ENCODE data around the gene NCS1.
A peak's percentile ranks its signal among the peaks of the same experiment; 100 is the strongest.

Gene NCS1

GRCh38 chr9:130172161-130172857, at the start of gene NCS1:
NCS1 (plus strand) TSS chr9:130172404; CDS start chr9:130172664, 260 bp downstream.
- DNase-seq = peak in 1 of 4 experiments; percentile 28

DNA sequence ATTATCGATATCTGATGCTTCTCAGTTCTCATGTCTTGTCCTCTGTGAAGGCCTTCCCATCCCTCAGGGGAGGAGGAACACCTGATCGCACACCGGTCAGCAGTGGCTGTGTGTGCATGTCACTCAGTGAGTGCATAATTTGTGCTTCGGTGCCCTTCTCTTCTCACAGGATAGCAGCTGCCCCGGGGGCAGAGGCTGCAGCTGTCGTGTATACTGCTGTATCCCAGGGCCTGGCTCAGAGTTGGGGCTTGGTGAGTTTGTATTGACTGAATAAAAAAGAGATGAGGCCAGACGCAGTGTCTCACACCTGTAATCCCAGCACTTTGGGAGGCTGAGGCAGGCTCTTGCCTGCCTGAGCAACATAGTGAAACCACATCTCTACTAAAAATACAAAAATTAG, 49.7 kb upstream of the NCS1 start:
- DNase-seq = no peak

- no peak for DNase-seq
Measured at GRCh38 chr9:130124085-130124860, 47.9 kb upstream of the NCS1 start.

DNA sequence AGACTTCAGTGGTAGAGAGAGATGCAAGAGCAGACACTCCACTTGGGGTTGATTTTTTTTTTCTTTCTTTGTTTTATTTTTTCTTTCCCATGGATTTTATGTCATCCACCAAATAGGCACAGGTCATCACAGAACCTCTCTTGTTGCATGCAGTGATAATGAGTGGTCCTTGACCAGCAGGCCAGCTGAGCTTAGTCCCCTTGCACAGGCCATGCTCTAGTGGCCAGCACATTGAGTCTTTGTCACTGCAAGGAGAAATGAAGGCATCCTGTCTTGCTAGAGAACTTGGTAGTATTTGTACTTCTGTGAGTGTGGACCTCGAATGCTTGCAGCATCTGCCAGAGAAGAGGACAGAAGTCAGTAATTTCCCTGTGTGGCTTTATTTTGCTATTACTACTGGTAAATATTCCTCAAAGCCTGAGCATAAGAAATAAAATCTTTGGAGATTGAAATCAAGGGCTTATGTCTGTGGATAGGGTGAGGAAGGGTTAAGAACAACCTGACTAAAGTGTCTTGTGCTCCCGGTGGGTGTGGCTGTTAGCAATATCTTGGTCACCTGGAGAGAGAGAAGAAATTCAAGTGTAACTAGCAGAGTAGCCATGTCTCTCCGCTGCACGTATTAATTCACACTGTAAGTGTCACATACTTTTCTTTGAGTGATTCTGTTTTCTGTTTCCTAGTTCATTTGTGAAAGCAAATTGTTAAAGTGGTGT, 45.3 kb upstream of the NCS1 start:
- no peak for DNase-seq

GRCh38 chr9:130128251-130128650, 44.0 kb upstream of the NCS1 start:
- peak; percentile 19 to 56 (median 42) for DNase-seq

DNA sequence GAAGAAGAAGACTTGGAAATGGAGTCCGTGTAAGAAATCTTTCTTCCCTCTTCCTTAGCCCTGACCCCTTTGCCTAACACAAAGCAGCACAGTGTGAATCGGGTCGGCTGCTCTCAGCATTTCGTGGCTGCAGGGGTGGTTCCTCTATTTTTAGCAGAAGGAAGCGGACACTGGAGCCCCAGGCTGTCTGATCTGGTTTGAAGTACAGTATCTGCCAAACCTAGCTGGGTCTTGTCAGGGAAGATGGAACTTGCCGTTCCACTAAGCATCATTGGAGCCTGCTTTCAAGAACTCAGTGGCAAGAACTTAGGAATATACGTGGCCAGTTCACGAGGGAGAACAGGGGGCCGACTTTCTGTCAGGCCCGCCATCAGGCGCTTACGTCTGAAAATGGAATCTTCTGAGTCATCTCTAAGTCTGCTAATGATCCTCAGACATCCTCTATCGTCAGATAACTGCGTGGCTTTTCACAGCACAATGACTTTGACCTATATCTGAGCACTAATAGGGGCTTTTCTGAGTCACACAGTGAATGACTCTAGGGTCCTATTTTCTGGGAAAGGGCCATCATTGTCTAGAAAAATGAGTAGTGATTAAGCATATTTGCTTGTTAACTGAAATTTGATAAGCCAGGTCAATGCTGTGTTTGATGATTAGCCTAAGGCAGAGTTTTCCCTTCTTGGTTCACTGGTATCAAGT, 43.3 kb upstream of the NCS1 start:
- peak in 2 of 4 experiments; percentile 14 to 31 for DNase-seq

- peak in 1 of 4 experiments; percentile 17 for DNase-seq
Measured at GRCh38 chr9:130129432-130130061, 42.7 kb upstream of the NCS1 start.

DNA sequence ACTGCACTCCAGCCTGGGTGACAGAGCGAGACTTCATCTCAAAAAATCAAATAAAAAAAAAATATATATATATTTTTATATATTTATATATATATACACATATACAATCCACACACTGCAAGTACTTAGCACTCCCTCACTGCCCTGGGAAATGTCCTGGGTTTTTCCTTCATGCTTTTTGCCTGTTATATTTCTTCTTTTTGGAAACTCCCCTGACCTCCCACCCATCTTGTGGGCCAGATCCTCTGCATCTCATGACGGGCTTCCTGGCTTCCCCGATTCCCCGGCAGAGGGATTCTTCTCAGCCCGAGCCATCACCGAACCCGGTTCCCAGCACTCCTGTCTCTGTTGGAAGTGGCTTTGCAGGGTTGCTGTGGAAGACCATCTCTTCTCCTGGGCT, 39.5 kb upstream of the NCS1 start:
- no peak for DNase-seq

GRCh38 chr9:130137081-130137640, 35.0 kb upstream of the NCS1 start:
- DNase-seq = no peak

DNA sequence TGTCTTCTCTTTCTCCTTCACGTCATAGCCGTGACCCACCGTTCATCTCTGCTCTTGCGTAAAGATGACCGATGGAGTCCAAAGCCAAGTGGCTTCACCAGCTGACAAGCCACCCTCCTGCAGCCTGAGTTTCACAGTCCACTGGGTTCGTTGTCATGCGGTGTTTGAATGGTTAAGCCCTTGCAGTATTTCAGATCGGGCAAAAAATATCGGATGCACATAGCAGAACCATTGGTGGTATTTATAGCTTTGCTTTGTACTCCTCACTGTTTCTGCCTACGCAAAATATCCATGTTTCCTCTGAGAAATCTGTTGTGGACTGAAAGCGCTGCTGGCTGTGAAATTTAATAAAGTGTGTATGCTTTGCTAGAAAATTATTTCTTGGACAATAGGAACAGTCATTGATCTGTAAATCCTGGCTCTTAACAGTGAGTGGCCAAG, 34.5 kb upstream of the NCS1 start:
- DNase-seq = no peak

DNA sequence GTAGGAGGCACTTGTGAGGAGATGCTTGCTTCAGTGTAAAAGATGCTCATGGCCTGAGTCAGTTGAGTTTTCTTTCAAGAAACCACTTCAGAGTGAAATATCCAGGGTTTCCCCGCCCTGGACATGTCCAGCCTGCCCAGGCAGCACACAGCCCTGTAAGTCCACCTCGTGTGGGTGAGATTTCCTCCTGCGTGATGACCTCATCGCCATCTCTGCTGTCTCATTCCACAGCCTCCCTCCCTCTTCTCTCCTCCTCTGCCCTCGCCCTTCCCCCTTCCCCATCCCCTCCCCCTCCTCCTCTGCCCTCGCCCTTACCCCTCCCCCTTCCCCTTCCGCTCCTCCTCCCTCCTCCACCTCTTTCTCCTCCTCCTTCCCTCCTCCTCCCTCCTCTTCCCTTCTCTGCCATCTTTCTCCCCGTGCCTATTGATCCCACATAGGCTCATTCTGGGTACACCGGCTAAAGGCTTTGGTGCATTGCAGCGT, 34.0 kb upstream of the NCS1 start:
- DNase-seq = no peak

- DNase-seq = no peak
Measured at GRCh38 chr9:130138791-130139190, 33.4 kb upstream of the NCS1 start.

DNA sequence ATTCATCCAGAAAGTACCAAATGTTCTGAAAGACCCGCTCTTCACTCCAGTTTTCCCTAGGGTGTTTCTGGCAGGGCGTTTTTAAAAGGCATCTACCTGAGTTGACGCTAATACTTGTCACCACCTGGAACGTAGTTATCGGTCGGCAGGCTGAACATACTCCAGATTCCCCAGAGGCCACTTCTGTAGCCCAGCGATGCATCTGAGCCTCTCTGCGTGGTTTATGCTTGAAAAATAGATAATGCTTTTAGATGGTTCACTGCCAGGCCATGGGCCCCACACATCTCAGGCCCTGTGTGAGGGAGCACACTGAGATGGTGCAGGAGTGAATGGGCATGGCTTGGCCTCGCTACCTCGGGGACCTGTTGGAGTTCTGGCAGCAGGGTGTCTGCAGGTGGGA, 33.0 kb upstream of the NCS1 start:
- no peak for DNase-seq

DNA sequence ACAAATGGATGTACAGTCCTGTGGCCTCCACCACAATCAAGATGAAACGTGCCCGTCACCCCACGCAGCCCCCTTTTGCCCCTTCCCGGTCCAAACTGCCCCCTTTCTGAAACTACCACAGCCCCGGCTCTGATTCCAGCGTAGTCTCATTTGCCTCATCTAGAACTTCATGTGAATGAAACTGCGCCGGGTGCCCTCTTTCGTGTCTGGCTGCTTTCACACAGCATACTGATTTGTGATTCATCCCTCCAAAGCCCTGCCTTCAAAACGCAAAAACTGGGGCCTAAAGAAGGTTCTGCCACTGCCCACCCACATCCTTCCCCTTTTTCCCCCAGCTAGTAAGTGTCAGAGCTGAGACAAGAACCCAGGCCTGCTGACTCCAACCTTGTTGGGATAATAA, 31.5 kb upstream of the NCS1 start:
- DNase-seq = no peak

DNA sequence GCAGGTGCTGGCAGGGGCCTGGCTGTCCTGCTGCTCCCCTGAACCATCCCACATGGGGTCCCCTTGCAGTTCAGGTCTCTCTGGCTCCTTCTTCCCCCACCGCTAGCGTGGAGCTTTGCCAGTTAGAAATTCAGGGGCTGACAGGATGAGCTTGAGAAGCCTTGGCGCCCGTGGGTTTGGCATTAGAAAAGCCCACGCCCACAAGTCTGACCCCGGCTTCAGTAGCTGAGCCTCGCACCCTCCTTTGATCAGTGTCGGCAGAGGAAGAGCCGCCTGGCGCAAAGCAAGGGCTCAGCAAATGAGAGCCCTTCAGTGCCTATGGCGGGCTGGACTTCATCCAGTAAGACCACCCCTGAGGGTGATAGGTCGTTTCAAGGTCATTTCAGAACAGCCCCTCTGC, 30.1 kb upstream of the NCS1 start:
- no peak for DNase-seq

- no peak for DNase-seq
Measured at GRCh38 chr9:130142641-130143040, 29.6 kb upstream of the NCS1 start.

DNA sequence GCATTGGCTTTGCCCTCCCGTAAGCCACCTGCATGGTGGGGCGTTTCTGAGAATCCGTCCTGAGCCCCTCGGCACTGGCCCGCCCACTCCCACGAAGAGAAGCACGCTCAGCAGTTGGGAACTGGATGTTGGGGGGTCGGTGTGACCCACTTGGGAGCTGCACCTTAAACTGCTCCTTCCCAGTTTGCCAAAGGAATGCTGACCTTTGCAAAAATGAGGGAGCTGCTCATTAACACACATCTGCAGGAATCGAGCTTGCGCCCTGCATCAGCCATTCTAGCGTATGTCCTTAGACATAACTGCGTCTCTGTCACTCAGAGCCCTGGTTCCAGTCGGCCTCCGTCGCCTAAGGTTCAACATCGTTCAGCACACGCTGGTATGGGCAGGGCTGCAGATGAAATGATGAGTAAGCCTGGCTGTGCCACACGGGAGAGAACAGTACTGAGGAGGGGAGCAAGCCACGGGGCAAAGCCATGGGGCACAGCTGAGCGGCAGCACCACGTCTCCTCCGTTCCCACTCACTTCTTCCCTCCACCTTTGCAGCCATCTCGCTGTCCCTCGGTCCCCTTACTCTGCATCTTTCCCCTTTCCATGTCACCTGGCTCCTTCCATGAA, 28.8 kb upstream of the NCS1 start:
- DNase-seq = no peak

GRCh38 chr9:130143958-130144366, 28.2 kb upstream of the NCS1 start:
- no peak for DNase-seq

DNA sequence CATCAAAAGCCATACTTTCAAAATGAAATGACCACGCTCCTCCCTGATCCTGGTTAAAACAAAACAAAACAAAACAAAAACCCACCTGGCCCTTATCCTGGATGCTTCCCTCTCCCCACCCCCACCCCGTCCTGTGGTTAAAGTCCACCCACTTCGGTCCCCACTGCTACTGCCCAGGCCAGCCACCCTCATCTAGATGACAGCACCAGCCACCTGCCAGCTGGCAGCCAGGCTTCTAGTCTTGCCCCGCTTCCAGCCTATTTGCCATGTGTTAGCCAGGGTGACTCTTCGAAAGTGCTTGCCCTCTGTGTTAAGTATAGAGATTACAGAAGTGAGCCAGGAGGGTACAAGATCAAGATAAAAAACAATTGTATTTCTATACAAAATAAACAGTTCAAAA, 27.5 kb upstream of the NCS1 start:
- no peak for DNase-seq

GRCh38 chr9:130145658-130146057, 26.5 kb upstream of the NCS1 start:
- no peak for DNase-seq

GRCh38 chr9:130147198-130147597, 25.0 kb upstream of the NCS1 start:
- DNase-seq = no peak

DNA sequence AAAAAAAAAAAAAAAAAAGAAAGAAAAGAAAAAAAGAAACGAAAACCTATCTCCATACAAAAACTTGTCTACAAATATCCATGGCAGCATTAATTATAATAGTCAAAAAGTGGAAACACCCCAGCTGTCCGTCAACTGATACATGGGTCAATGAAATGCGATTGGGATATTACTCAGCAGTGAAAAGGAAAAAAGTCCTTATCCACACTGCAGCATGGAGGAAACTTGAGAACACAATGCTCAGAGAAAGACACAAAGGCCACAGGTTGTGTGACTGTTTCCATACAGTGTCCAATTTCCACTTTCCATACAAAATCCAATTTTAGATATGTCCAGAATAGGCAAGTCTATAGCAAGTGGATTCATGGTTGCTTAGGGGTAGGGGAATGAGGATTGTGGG, 24.3 kb upstream of the NCS1 start:
- no peak for DNase-seq
